Vagina (tissue), 2 donors: Measurements from ENCODE around the gene GBP4. TPM values are rescaled to one million over a fixed set of nuclear protein-coding genes. Genes with fewer than 3 reads are reported as not detected.

Experiments
- DNase-seq, 2 donors: peaks; one replicate each; pipeline ENCODE4 v3.0.0-alpha.2; 2017; ENCODE audit errors: extremely low spot score in 2 of 2
- H3K27ac ChIP-seq: fragments of 200-600 bp; sonication (generic); one replicate; pipeline ENCODE4 v1.5.1; 2019
- H3K27me3 ChIP-seq: fragments of 200-600 bp; sonication (generic); one replicate; pipeline ENCODE4 v1.5.1; 2019
- H3K36me3 ChIP-seq, 2 donors: fragments of 200-600 bp; sonication (generic); one replicate each; pipeline ENCODE4 v1.5.1; 2017 to 2019
- H3K4me1 ChIP-seq: fragments of 200-600 bp; sonication (generic); one replicate; pipeline ENCODE4 v1.5.1; 2019
- H3K4me3 ChIP-seq, 2 donors: fragments of 200-600 bp; sonication (generic); 1 replicate in 1 of 2; 2 replicates in 1 of 2; pipeline ENCODE4 v1.5.1; 2016 to 2019
- H3K9me3 ChIP-seq: fragments of 200-600 bp; sonication (generic); one replicate; pipeline ENCODE4 v1.5.1; 2019
- CTCF ChIP-seq, 3 experiments: fragments of 450-650 bp in 2 of 3; fragments of 200-600 bp in 1 of 3; sonication (generic) in 1 of 3; IDR thresholded peaks; one replicate each; pipeline ENCODE4 v1.5.1; 2017 to 2019; ENCODE audit warnings: antibody characterized with exemption in 3 of 3, mild to moderate bottlenecking in 2 of 3, moderate library complexity in 2 of 3
- POLR2A ChIP-seq, 2 donors: fragments of 450-650 bp; IDR thresholded peaks; one replicate each; pipeline ENCODE4 v1.6.1; 2017; ENCODE audit warnings: antibody characterized with exemption in 2 of 2, mild to moderate bottlenecking in 2 of 2, moderate library complexity in 2 of 2
- POLR2AphosphoS5 ChIP-seq, 2 donors: sonication (generic); formaldehyde crosslinking; IDR thresholded peaks; one replicate each; pipeline ENCODE4 v1.9.0; 2017; ENCODE audit warnings: antibody characterized with exemption in 2 of 2, mild to moderate bottlenecking in 2 of 2, low read depth in 1 of 2; ENCODE audit not compliant: insufficient read depth in 1 of 2
- intact Hi-C: fragments of 100-400 bp; cut with DNase I; formaldehyde crosslinking; loops from one replicate; pipeline ENCODE4 v1.15.1; 2023
- total RNA-seq: library from RNA; depleted of rRNA; stranded (reverse); fragments of >200 nt; gene quantifications from one replicate; pipeline ENCODE4 v1.2.3, GENCODE V29; 2016

Gene GBP4
- total RNA-seq, 1 donor from 2014 or later, result 8.3 TPM

GRCh38 chr1:89165811-89166210 lies 32.9 kb downstream of the GBP4 start:
- H3K27ac ChIP-seq, result no peak overlapping the region
- no peaks in the 10 kb centered on the region for H3K9me3 ChIP-seq
- no peak for DNase-seq
- intact Hi-C loops, result no loop called here
- H3K4me1 ChIP-seq, result no peaks in the 10 kb centered on the region
- no peaks in the 10 kb centered on the region for H3K27me3 ChIP-seq
- no peak overlapping the region for H3K4me3 ChIP-seq
- no peak for TF ChIP-seq POLR2A (IDR thresholded peaks at IDR 0.05)
- no peak for TF ChIP-seq POLR2AphosphoS5 (IDR thresholded peaks at IDR 0.05; ENCODE audit: insufficient read depth in 1 of 2, low read depth in 1 of 2)
- TF ChIP-seq CTCF (IDR thresholded peaks at IDR 0.05), result no peak
- no peaks in the 10 kb centered on the region for H3K36me3 ChIP-seq

GRCh38 chr1:89151047-89151446 lies 47.7 kb downstream of the GBP4 start:
- intact Hi-C loops, result no loop called here
- Histone ChIP-seq H3K27ac (no peak overlapping the region), H3K9me3 (no peaks in the 10 kb centered on the region), H3K4me1 (no peaks in the 10 kb centered on the region), H3K4me3 (no peak overlapping the region), H3K27me3 (no peaks in the 10 kb centered on the region), H3K36me3 (no peaks in the 10 kb centered on the region)
- TF ChIP-seq CTCF (IDR thresholded peaks at IDR 0.05), result no peak
- TF ChIP-seq POLR2A (IDR thresholded peaks at IDR 0.05), result no peak
- no peak for TF ChIP-seq POLR2AphosphoS5 (IDR thresholded peaks at IDR 0.05; ENCODE audit: insufficient read depth in 1 of 2, low read depth in 1 of 2)
- DNase-seq, result no peak

GRCh38 chr1:89149976-89150375 lies 48.8 kb downstream of the GBP4 start:
- intact Hi-C loops, result no loop called here
- Histone ChIP-seq H3K36me3 (no peaks in the 10 kb centered on the region), H3K27me3 (no peaks in the 10 kb centered on the region), H3K27ac (no peak overlapping the region), H3K9me3 (no peaks in the 10 kb centered on the region), H3K4me3 (no peak overlapping the region), H3K4me1 (no peaks in the 10 kb centered on the region)
- no peak for DNase-seq
- TF ChIP-seq POLR2AphosphoS5 (IDR thresholded peaks at IDR 0.05; ENCODE audit: insufficient read depth in 1 of 2, low read depth in 1 of 2), result no peak
- no peak for TF ChIP-seq POLR2A (IDR thresholded peaks at IDR 0.05)
- no peak for TF ChIP-seq CTCF (IDR thresholded peaks at IDR 0.05)

GRCh38 chr1:89149229-89149628 lies 49.5 kb downstream of the GBP4 start:
- Histone ChIP-seq H3K4me1 (no peaks in the 10 kb centered on the region), H3K36me3 (no peaks in the 10 kb centered on the region), H3K9me3 (no peaks in the 10 kb centered on the region), H3K27ac (no peak overlapping the region), H3K4me3 (no peak overlapping the region), H3K27me3 (no peaks in the 10 kb centered on the region)
- TF ChIP-seq POLR2A (IDR thresholded peaks at IDR 0.05) (no peak), CTCF (IDR thresholded peaks at IDR 0.05) (no peak), POLR2AphosphoS5 (IDR thresholded peaks at IDR 0.05; ENCODE audit: insufficient read depth in 1 of 2, low read depth in 1 of 2) (no peak)
- intact Hi-C loops, result no loop called here
- DNase-seq, result no peak

GRCh38 chr1:89147678-89148658 lies 50.8 kb downstream of the GBP4 start:
- no peaks in the 10 kb centered on the region for H3K27me3 ChIP-seq

More at GRCh38 chr1:89147678-89148658, 50.8 kb downstream of the GBP4 start:
- no peaks in the 10 kb centered on the region for H3K9me3 ChIP-seq
- H3K36me3 ChIP-seq, result no peaks in the 10 kb centered on the region
- TF ChIP-seq POLR2A (IDR thresholded peaks at IDR 0.05), result no peak
- H3K27ac ChIP-seq, result no peak overlapping the region
- H3K4me1 ChIP-seq, result no peaks in the 10 kb centered on the region
- no peak for DNase-seq
- H3K4me3 ChIP-seq, result no peak overlapping the region
- intact Hi-C loops, result loop anchor here (1.0 kb wide), 1 partner anchor 22 kb away; the partner anchor contains the start of gene GBP2
